ENCODE results near the gene SBK1. TPM values are rescaled to one million over a fixed set of nuclear protein-coding genes. Genes with fewer than 3 reads are reported as not detected.

SBK1 gene
- total RNA-seq, 6 donors from 2014 or later = 1.1 to 4.2 (median 2.1) TPM

DNA sequence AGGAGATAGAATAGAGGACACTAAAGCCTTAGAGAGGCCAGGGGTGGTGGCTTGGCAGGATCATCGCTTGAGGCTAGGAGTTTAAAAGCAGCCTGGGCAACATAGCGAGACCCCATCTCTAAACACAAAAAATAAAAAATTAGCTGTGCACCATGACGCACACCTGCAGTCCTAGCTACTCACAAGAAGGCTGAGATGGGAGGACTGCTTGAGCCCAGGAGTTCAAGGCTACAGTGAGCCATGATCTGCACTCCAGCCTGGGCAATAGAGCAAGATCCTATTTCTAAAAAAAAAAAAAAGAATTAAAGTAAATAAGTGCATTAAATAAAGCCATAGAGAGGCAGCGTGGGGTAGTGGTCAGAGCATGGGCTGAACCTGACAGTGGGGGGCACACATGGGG, 19.1 kb downstream of the SBK1 start:
- no peaks in the 10 kb centered on the region for H3K27me3 ChIP-seq
- DNase-seq (no peak), ATAC-seq (ENCODE audit: low FRiP score in 2 of 2) (no peak)
- H3K4me3 ChIP-seq = no peak overlapping the region
- H3K27ac ChIP-seq = no peak overlapping the region
- TF ChIP-seq EP300 (IDR thresholded peaks at IDR 0.05) (no peak), POLR2AphosphoS5 (IDR thresholded peaks at IDR 0.05) (no peak), POLR2A (IDR thresholded peaks at IDR 0.05) (no peak)
- TF ChIP-seq, protein P1, sequence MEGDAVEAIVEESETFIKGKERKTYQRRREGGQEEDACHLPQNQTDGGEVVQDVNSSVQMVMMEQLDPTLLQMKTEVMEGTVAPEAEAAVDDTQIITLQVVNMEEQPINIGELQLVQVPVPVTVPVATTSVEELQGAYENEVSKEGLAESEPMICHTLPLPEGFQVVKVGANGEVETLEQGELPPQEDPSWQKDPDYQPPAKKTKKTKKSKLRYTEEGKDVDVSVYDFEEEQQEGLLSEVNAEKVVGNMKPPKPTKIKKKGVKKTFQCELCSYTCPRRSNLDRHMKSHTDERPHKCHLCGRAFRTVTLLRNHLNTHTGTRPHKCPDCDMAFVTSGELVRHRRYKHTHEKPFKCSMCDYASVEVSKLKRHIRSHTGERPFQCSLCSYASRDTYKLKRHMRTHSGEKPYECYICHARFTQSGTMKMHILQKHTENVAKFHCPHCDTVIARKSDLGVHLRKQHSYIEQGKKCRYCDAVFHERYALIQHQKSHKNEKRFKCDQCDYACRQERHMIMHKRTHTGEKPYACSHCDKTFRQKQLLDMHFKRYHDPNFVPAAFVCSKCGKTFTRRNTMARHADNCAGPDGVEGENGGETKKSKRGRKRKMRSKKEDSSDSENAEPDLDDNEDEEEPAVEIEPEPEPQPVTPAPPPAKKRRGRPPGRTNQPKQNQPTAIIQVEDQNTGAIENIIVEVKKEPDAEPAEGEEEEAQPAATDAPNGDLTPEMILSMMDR (IDR thresholded peaks at IDR 0.05) = no peak
- H3K36me3 ChIP-seq = no peaks in the 10 kb centered on the region
- no peaks in the 10 kb centered on the region for H3K4me1 ChIP-seq
- WGBS, 2 donors = 93 to 96% methylated on average over 4 of the region's 4 CpGs
- no peaks in the 10 kb centered on the region for H3K9me3 ChIP-seq

DNA sequence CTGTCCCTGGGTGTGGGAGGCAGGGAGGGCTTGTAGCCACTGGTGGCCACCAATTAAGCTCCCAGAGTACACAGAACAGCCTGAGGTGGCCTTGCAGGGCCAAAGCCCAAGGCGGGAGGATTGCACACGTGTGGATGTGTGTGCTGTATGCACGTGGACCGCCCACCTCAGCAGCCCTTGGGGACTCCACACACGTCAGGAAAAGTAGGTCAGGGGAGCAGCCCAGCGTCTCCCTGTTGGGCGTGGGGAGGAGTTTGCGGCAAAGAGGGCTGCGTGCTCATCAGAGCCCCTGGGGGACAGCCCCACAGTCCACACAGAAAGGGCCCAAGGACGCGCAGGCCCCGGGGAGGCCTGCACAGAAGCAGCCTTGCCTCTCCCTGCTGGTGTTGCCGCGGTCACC, 19.6 kb downstream of the SBK1 start:
- Histone ChIP-seq H3K36me3 (no peaks in the 10 kb centered on the region), H3K4me1 (peaks cover 0 to 1% (median under 1%) of the 10 kb centered on the region in 4 donors), H3K27ac (no peak overlapping the region), H3K4me3 (no peak overlapping the region), H3K9me3 (no peaks in the 10 kb centered on the region), H3K27me3 (no peaks in the 10 kb centered on the region)
- no peak for DNase-seq
- 83 to 85% methylated on average over 13 to 14 of the region's 14 CpGs for whole genome bisulfite sequencing, 2 donors
- TF ChIP-seq POLR2AphosphoS5 (IDR thresholded peaks at IDR 0.05) = no peak
- TF ChIP-seq EP300 (IDR thresholded peaks at IDR 0.05) = no peak
- TF ChIP-seq, protein P1 (IDR thresholded peaks at IDR 0.05) = no peak
- no peak for TF ChIP-seq POLR2A (IDR thresholded peaks at IDR 0.05)
- ATAC-seq (ENCODE audit: low FRiP score in 2 of 2) = no peak

DNA sequence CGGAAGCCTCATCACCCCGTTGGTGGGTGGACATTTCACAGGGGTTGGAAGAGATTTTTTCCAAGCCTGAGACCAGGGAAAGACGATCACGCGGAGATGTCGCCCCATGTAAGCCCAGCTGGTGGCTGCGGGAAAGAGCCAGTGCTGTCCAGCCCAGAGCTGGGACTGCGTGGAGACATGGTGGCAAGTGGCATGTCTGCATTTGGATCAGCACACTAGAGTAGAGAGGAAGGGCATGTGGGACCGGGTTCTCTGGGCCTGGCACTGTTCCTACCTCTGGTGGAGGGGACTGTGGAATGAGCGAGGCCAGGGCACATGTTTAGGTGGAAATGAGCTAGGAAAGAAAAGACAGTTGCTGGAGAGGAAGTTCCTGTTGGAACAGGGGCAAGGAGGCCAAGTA, 20.0 kb downstream of the SBK1 start:
- TF ChIP-seq EP300 (IDR thresholded peaks at IDR 0.05) (no peak), POLR2A (IDR thresholded peaks at IDR 0.05) (no peak), POLR2AphosphoS5 (IDR thresholded peaks at IDR 0.05) (no peak)
- TF ChIP-seq, protein P1 (IDR thresholded peaks at IDR 0.05) = no peak
- H3K4me3 ChIP-seq = no peak overlapping the region
- no peak for ATAC-seq (ENCODE audit: low FRiP score in 2 of 2)

DNA sequence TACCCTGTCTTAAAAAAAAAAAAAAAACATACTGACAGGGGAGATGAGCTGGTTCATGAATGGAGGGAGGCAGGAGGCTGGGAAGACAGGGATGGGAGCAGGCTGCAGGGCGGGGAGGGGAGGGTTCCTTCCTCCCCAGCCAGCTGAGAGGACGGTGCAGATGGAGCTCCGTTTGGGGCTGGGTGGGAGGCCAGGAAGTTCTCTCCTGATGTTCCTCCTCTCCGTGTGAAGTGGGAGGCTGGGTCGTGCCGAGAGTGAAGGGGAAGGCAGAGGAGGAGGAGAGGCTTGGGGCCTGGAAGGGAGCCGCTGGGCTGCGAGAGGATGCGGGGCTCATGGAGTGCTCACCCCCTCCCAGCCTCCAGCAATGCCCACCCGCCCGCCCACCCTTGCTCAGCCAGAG, 21.3 kb downstream of the SBK1 start:
- Histone ChIP-seq H3K4me1 (peaks cover 0 to 4% (median 1%) of the 10 kb centered on the region in 4 donors), H3K27me3 (no peaks in the 10 kb centered on the region), H3K4me3 (no peak overlapping the region), H3K36me3 (no peaks in the 10 kb centered on the region), H3K27ac (no peak overlapping the region), H3K9me3 (no peaks in the 10 kb centered on the region)
- 52 to 64% methylated on average over 10 to 11 of the region's 11 CpGs for WGBS, 2 donors
- TF ChIP-seq POLR2AphosphoS5 (IDR thresholded peaks at IDR 0.05) (no peak), POLR2A (IDR thresholded peaks at IDR 0.05) (no peak), EP300 (IDR thresholded peaks at IDR 0.05) (no peak)
- TF ChIP-seq, protein P1 (IDR thresholded peaks at IDR 0.05) = no peak
- ATAC-seq (ENCODE audit: low FRiP score in 2 of 2) = no peak
- no peak for DNase-seq

More for the DNA sequence above, 20.0 kb downstream of the SBK1 start:
- WGBS, 2 donors = 88 to 90% methylated on average over 10 of the region's 10 CpGs
- no peaks in the 10 kb centered on the region for H3K9me3 ChIP-seq
- no peak for DNase-seq
- no peaks in the 10 kb centered on the region for H3K27me3 ChIP-seq
- peaks cover 0 to 4% (median 1%) of the 10 kb centered on the region in 4 donors for H3K4me1 ChIP-seq
- no peaks in the 10 kb centered on the region for H3K36me3 ChIP-seq
- H3K27ac ChIP-seq = no peak overlapping the region

DNA sequence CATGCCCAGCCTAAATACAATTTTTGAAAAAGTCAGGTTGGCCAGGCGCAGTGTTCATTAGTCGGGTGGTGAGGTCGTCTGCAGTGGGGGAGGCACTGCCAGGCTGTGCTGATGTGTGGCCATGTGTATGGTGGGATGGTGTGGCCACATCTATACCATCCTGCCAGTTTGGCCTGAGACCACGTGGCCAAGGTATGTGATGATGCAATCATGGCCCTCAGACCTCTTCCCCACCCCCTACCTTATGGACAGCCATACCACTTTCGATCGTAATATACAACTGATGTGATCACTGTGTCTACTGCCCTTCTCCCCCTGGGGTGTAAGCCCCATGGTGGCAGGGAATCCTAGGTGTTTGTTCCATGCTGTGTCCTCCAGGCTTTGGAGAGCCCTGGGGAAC, 23.7 kb downstream of the SBK1 start:
- H3K9me3 ChIP-seq = no peaks in the 10 kb centered on the region
- no peak for TF ChIP-seq POLR2AphosphoS5 (IDR thresholded peaks at IDR 0.05)
- TF ChIP-seq POLR2A (IDR thresholded peaks at IDR 0.05) = no peak
- TF ChIP-seq EP300 (IDR thresholded peaks at IDR 0.05) = no peak
- TF ChIP-seq, protein P1 (IDR thresholded peaks at IDR 0.05) = no peak
- no peak overlapping the region for H3K27ac ChIP-seq
- no peaks in the 10 kb centered on the region for H3K27me3 ChIP-seq
- no peaks in the 10 kb centered on the region for H3K36me3 ChIP-seq
- no peak for DNase-seq
- no peak overlapping the region for H3K4me3 ChIP-seq
- H3K4me1 ChIP-seq = peaks cover 0 to 4% (median 1%) of the 10 kb centered on the region in 4 donors
- whole genome bisulfite sequencing, 2 donors = 74 to 84% methylated on average over 3 to 6 of the region's 6 CpGs
- no peak for ATAC-seq (ENCODE audit: low FRiP score in 2 of 2)

All from upper lobe of left lung (tissue), 6 donors.